ENCODE measurements around the gene IER2. TPM values are rescaled to one million over a fixed set of nuclear protein-coding genes. Genes with fewer than 3 reads are reported as not detected.
"Not testable (repeated sequence)": the region's sequence is repeated elsewhere in the genome, so short reads cannot be mapped to it uniquely, and the experiment has no call there.

The IER2 gene
- total RNA-seq, 1 donor from 2014 or later, result 161 TPM

- Mint-ChIP-seq H3K4me3 (no peak overlapping the region), H3K9me3 (no peaks in the 10 kb centered on the region), H3K36me3 (ENCODE audit: low read depth) (peaks cover 34% of the 10 kb centered on the region), H3K4me1 (peaks cover 4% of the 10 kb centered on the region), H3K27ac (no peak overlapping the region), H3K27me3 (no peaks in the 10 kb centered on the region)
- no peak for DNase-seq
- intact Hi-C loops (cut with micrococcal nuclease), result no loop called here
Measured at GRCh38 chr19:13138171-13138915, 11.9 kb upstream of the IER2 start.

GRCh38 chr19:13138916-13139198 lies 11.4 kb upstream of the IER2 start:
- intact Hi-C loops (cut with micrococcal nuclease), result no loop called here
- Mint-ChIP-seq H3K27me3 (no peaks in the 10 kb centered on the region), H3K9me3 (no peaks in the 10 kb centered on the region), H3K36me3 (ENCODE audit: low read depth) (peaks cover 38% of the 10 kb centered on the region), H3K4me1 (no peaks in the 10 kb centered on the region), H3K4me3 (no peak overlapping the region), H3K27ac (no peak overlapping the region)
- no peak for DNase-seq

GRCh38 chr19:13139633-13140311 lies 10.4 kb upstream of the IER2 start:
- Mint-ChIP-seq H3K9me3 (no peaks in the 10 kb centered on the region), H3K36me3 (ENCODE audit: low read depth) (peaks cover 38% of the 10 kb centered on the region), H3K27ac (peak overlapping the region; percentile 54), H3K4me3 (no peak overlapping the region), H3K27me3 (no peaks in the 10 kb centered on the region), H3K4me1 (no peaks in the 10 kb centered on the region)
- intact Hi-C loops (cut with micrococcal nuclease), result no loop called here
- DNase-seq, result no peak

GRCh38 chr19:13146763-13147563 lies 3.2 kb upstream of the IER2 start:
- intact Hi-C loops (cut with micrococcal nuclease), result no loop called here
- no peak overlapping the region for H3K4me3 Mint-ChIP-seq
- no peak overlapping the region for H3K27ac Mint-ChIP-seq
- no peaks in the 10 kb centered on the region for H3K9me3 Mint-ChIP-seq
- no peaks in the 10 kb centered on the region for H3K27me3 Mint-ChIP-seq
- peaks cover 20% of the 10 kb centered on the region for H3K4me1 Mint-ChIP-seq
- peaks cover 23% of the 10 kb centered on the region for H3K36me3 Mint-ChIP-seq (ENCODE audit: low read depth)
- no peak for DNase-seq

- intact Hi-C loops (cut with micrococcal nuclease); H3K9me3 Mint-ChIP-seq; DNase-seq; H3K27me3 Mint-ChIP-seq: not testable (repeated sequence)
- Mint-ChIP-seq H3K36me3 (ENCODE audit: low read depth) (peaks cover 29% of the 10 kb centered on the region), H3K4me1 (peaks cover 25% of the 10 kb centered on the region), H3K4me3 (peak overlapping the region; percentile 100), H3K27ac (peak overlapping the region; percentile 100)
Measured at GRCh38 chr19:13149173-13149627, 1.0 kb upstream of the IER2 start.

- peak; percentile 82 for DNase-seq
- Mint-ChIP-seq H3K36me3 (ENCODE audit: low read depth) (peaks cover 34% of the 10 kb centered on the region), H3K4me1 (peaks cover 25% of the 10 kb centered on the region), H3K4me3 (peak overlapping the region; percentile 100), H3K27me3 (peaks cover 2% of the 10 kb centered on the region), H3K27ac (peak overlapping the region; percentile 100), H3K9me3 (peaks cover 3% of the 10 kb centered on the region)
- intact Hi-C loops (cut with micrococcal nuclease), result loop anchor here (1.0 to 5.0 kb wide), 5 partner anchors 17 to 931 kb away; partner anchors contain the start of genes LYL1 and NACC1
Measured at GRCh38 chr19:13149628-13150186, 504 bp upstream of the IER2 start.

GRCh38 chr19:13150931-13151604 lies 857 bp downstream of the IER2 start:
- Mint-ChIP-seq H3K9me3 (peaks cover 3% of the 10 kb centered on the region), H3K27me3 (peaks cover 2% of the 10 kb centered on the region), H3K27ac (peak overlapping the region; percentile 100), H3K4me1 (peaks cover 32% of the 10 kb centered on the region), H3K4me3 (peak overlapping the region; percentile 100), H3K36me3 (ENCODE audit: low read depth) (peaks cover 40% of the 10 kb centered on the region)
- intact Hi-C loops (cut with micrococcal nuclease), result loop anchor here (1.0 to 5.0 kb wide), 5 partner anchors 19 to 930 kb away; partner anchors contain the start of genes LYL1 and NACC1
- peak; percentile 77 for DNase-seq

- H3K4me3 Mint-ChIP-seq, result peak overlapping the region; percentile 100
- H3K27ac Mint-ChIP-seq, result peak overlapping the region; percentile 100
- peak; percentile 99 for DNase-seq
- peaks cover 38% of the 10 kb centered on the region for H3K4me1 Mint-ChIP-seq
- peaks cover 3% of the 10 kb centered on the region for H3K9me3 Mint-ChIP-seq
- intact Hi-C loops (cut with micrococcal nuclease), result loop anchor here (1.0 to 5.0 kb wide), 6 partner anchors 15 to 929 kb away; partner anchors contain the start of genes CALR and LYL1
- H3K36me3 Mint-ChIP-seq (ENCODE audit: low read depth), result peaks cover 36% of the 10 kb centered on the region
- peaks cover 2% of the 10 kb centered on the region for H3K27me3 Mint-ChIP-seq
Measured at GRCh38 chr19:13151605-13152355, 1.6 kb downstream of the IER2 start.

GRCh38 chr19:13152356-13152973 lies 2.3 kb downstream of the IER2 start:
- peaks cover 34% of the 10 kb centered on the region for H3K36me3 Mint-ChIP-seq (ENCODE audit: low read depth)
- peaks cover 3% of the 10 kb centered on the region for H3K9me3 Mint-ChIP-seq
- H3K4me1 Mint-ChIP-seq, result peaks cover 40% of the 10 kb centered on the region

GRCh38 chr19:13152974-13153568 lies 2.9 kb downstream of the IER2 start:
- peaks cover 34% of the 10 kb centered on the region for H3K36me3 Mint-ChIP-seq (ENCODE audit: low read depth)
- peak overlapping the region; percentile 100 for H3K4me3 Mint-ChIP-seq
- H3K27me3 Mint-ChIP-seq, result peaks cover 2% of the 10 kb centered on the region
- H3K4me1 Mint-ChIP-seq, result peaks cover 43% of the 10 kb centered on the region
- H3K27ac Mint-ChIP-seq, result peak overlapping the region; percentile 100
- intact Hi-C loops (cut with micrococcal nuclease), result loop anchor here (1.0 to 5.0 kb wide), 5 partner anchors 14 to 684 kb away; partner anchors contain the start of genes CALR and LYL1
- DNase-seq, result peak; percentile 100
- peaks cover 3% of the 10 kb centered on the region for H3K9me3 Mint-ChIP-seq

More at GRCh38 chr19:13152356-13152973, 2.3 kb downstream of the IER2 start:
- Mint-ChIP-seq H3K27ac (peak overlapping the region; percentile 100), H3K27me3 (peaks cover 2% of the 10 kb centered on the region), H3K4me3 (peak overlapping the region; percentile 100)
- no peak for DNase-seq
- intact Hi-C loops (cut with micrococcal nuclease), result loop anchor here (1.0 to 5.0 kb wide), 5 partner anchors 14 to 685 kb away; partner anchors contain the start of genes CALR and LYL1

GRCh38 chr19:13153569-13154240 lies 3.5 kb downstream of the IER2 start:
- Mint-ChIP-seq H3K27me3 (peaks cover 2% of the 10 kb centered on the region), H3K27ac (peak overlapping the region; percentile 100), H3K36me3 (ENCODE audit: low read depth) (peaks cover 36% of the 10 kb centered on the region), H3K9me3 (peaks cover 3% of the 10 kb centered on the region), H3K4me1 (peaks cover 46% of the 10 kb centered on the region), H3K4me3 (peak overlapping the region; percentile 100)
- DNase-seq, result no peak
- intact Hi-C loops (cut with micrococcal nuclease), result loop anchor here (2.0 to 5.0 kb wide), 4 partner anchors 13 to 684 kb away; partner anchors contain the start of gene LYL1
